H1 (cell line): ENCODE measurements around the gene GGT6. TPM values are rescaled to one million over a fixed set of nuclear protein-coding genes. Genes with fewer than 3 reads are reported as not detected.

Experiments used
- CTCF ChIA-PET: fragments of 300-600 bp; sonication (Branson Sonifier 250); formaldehyde crosslinking; loops from one replicate; lab custom pipeline; 2021; ENCODE audit not compliant: partially characterized antibody; lab: Charles Lee
- POLR2A ChIA-PET: fragments of 300-600 bp; sonication (Branson Sonifier 250); formaldehyde crosslinking; loops from one replicate; lab custom pipeline; 2021; ENCODE audit warnings: inconsistent platforms; ENCODE audit not compliant: partially characterized antibody; lab: Charles Lee
- DNase-seq, 2 experiments: peaks; one replicate each; pipeline versions ENCODE4 v3.0.0 to v3.0.0-alpha.2; 2010 to 2022; ENCODE audit warnings: low spot score in 2 of 2, low read depth in 1 of 2, mixed read lengths in 1 of 2
- FAIRE-seq: peaks from 2 replicates; lab custom pipeline; 2011; peaks lifted over from hg19 to GRCh38; lab: Jason Lieb, UNC
- H2AFZ ChIP-seq: 2 replicates; pipeline ENCODE4 v1.8.1; 2012; ENCODE audit warnings: low read length, inconsistent platforms
- H2AK5ac ChIP-seq: 2 replicates; pipeline ENCODE4 v1.6.1; 2013; ENCODE audit warnings: low read depth, low read length
- H2BK120ac ChIP-seq: replicated peaks from 2 replicates; pipeline ENCODE3; 2013; ENCODE audit warnings: low read depth, low read length, inconsistent platforms
- H2BK12ac ChIP-seq: 2 replicates; pipeline ENCODE4 v1.6.1; 2013; ENCODE audit warnings: low read depth, low read length
- H2BK15ac ChIP-seq: 2 replicates; pipeline ENCODE4 v1.6.1; 2013; ENCODE audit warnings: low read length
- H2BK20ac ChIP-seq: 2 replicates; pipeline ENCODE4 v1.6.1; 2013; ENCODE audit warnings: low read length
- H2BK5ac ChIP-seq: 2 replicates; pipeline ENCODE4 v1.6.1; 2013; ENCODE audit warnings: low read depth, low read length
- H3K14ac ChIP-seq: 2 replicates; pipeline ENCODE4 v1.6.1; 2013; ENCODE audit warnings: inconsistent platforms; ENCODE audit not compliant: insufficient read length
- H3K18ac ChIP-seq: 2 replicates; pipeline ENCODE4 v1.6.1; 2013; ENCODE audit warnings: low read length; ENCODE audit errors: extremely low read depth
- H3K23ac ChIP-seq: 2 replicates; pipeline ENCODE4 v1.6.1; 2013; ENCODE audit warnings: inconsistent platforms; ENCODE audit not compliant: insufficient read length
- H3K23me2 ChIP-seq: 2 replicates; pipeline ENCODE4 v1.6.1; 2013; ENCODE audit warnings: low read depth, low read length
- H3K27ac ChIP-seq: 2 replicates; pipeline ENCODE4 v1.6.1; 2011; ENCODE audit warnings: low read depth, low read length, inconsistent platforms
- H3K27me3 ChIP-seq, 4 experiments: replicated peaks in 1 of 4; 1 replicate in 1 of 4; 2 replicates in 3 of 4; pipeline versions ENCODE4 v1.6.1 to v1.8.1; 2011 to 2013; ENCODE audit warnings: low read length in 3 of 4, mild to moderate bottlenecking in 3 of 4, inconsistent platforms in 2 of 4, mixed read lengths in 2 of 4, moderate library complexity in 1 of 4; ENCODE audit not compliant: control insufficient read depth in 3 of 4, insufficient read depth in 3 of 4; ENCODE audit errors: extremely low read depth in 1 of 4
- H3K36me3 ChIP-seq, 4 experiments: 2 replicates each; pipeline versions ENCODE4 v1.6.1 to v1.8.1; 2011 to 2013; ENCODE audit warnings: mild to moderate bottlenecking in 4 of 4, low read length in 3 of 4, moderate library complexity in 2 of 4, control low read depth in 1 of 4, inconsistent platforms in 1 of 4; ENCODE audit not compliant: insufficient read depth in 4 of 4, control insufficient read depth in 2 of 4
- H3K4ac ChIP-seq: replicated peaks from 2 replicates; pipeline ENCODE3; 2013; ENCODE audit warnings: low read length, low read depth, mixed read lengths, inconsistent platforms; ENCODE audit not compliant: insufficient read length
- H3K4me1 ChIP-seq, 4 experiments: replicated peaks in 1 of 4; 1 replicate in 1 of 4; 2 replicates in 3 of 4; pipeline versions ENCODE4 v1.6.1 to v1.8.1; 2011 to 2013; ENCODE audit warnings: low read length in 3 of 4, inconsistent platforms in 2 of 4, mixed read lengths in 1 of 4; ENCODE audit not compliant: insufficient read depth in 4 of 4, control insufficient read depth in 3 of 4
- H3K4me2 ChIP-seq, 2 experiments: 2 replicates each; pipeline versions ENCODE4 v1.6.1 to v1.8.1; 2011 to 2013; ENCODE audit warnings: low read depth in 2 of 2, low read length in 2 of 2, control low read depth in 1 of 2, inconsistent platforms in 1 of 2, mild to moderate bottlenecking in 1 of 2; ENCODE audit not compliant: insufficient read depth in 1 of 2
- H3K4me3 ChIP-seq, 4 experiments: fragments of 200-600, 300-600 bp in 1 of 4; sonication (generic), shearing (Covaris generic), sonication (Bioruptor Twin) in 1 of 4; 2 replicates each; pipeline versions ENCODE4 v1.5.1 to v1.8.1; 2011 to 2016; ENCODE audit warnings: low read length in 4 of 4, low read depth in 3 of 4, control low read depth in 2 of 4, inconsistent platforms in 2 of 4, mild to moderate bottlenecking in 2 of 4, mixed read lengths in 1 of 4, moderate library complexity in 1 of 4; ENCODE audit not compliant: insufficient read depth in 2 of 4; ENCODE audit errors: extremely low read depth in 1 of 4
- H3K56ac ChIP-seq: replicated peaks from 2 replicates; pipeline ENCODE3; 2013; ENCODE audit warnings: low read depth, mild to moderate bottlenecking, mixed read lengths, low read length, inconsistent platforms; ENCODE audit not compliant: insufficient read length
- H3K79me1 ChIP-seq: 2 replicates; pipeline ENCODE4 v1.6.1; 2013; ENCODE audit warnings: low read depth, low read length, control low read depth
- H3K79me2 ChIP-seq, 2 experiments: 2 replicates each; pipeline versions ENCODE4 v1.6.1 to v1.8.1; 2012 to 2013; ENCODE audit warnings: low read length in 2 of 2, mild to moderate bottlenecking in 2 of 2, inconsistent platforms in 1 of 2; ENCODE audit not compliant: insufficient read depth in 2 of 2, control insufficient read depth in 1 of 2
- H3K9ac ChIP-seq, 4 experiments: replicated peaks in 1 of 4; 1 replicate in 1 of 4; 2 replicates in 3 of 4; pipeline versions ENCODE4 v1.6.1 to v1.8.1; 2011 to 2013; ENCODE audit warnings: low read depth in 3 of 4, low read length in 3 of 4, control low read depth in 2 of 4, mild to moderate bottlenecking in 2 of 4, moderate library complexity in 2 of 4, inconsistent platforms in 1 of 4; ENCODE audit errors: extremely low read depth in 1 of 4
- H3K9me3 ChIP-seq, 2 experiments: 2 replicates each; pipeline versions ENCODE4 v1.6.1 to v1.8.1; 2012 to 2013; ENCODE audit warnings: mild to moderate bottlenecking in 2 of 2, moderate library complexity in 2 of 2, control low read depth in 1 of 2, inconsistent platforms in 1 of 2, low read depth in 1 of 2, low read length in 1 of 2, mixed read lengths in 1 of 2; ENCODE audit not compliant: insufficient read depth in 2 of 2
- H4K20me1 ChIP-seq, 2 experiments: replicated peaks in 1 of 2; 2 replicates each; pipeline versions ENCODE3 to v1.8.1; 2011 to 2013; ENCODE audit warnings: inconsistent platforms in 2 of 2, low read length in 2 of 2, mild to moderate bottlenecking in 1 of 2; ENCODE audit not compliant: insufficient read depth in 2 of 2, control insufficient read depth in 1 of 2
- H4K5ac ChIP-seq: 2 replicates; pipeline ENCODE4 v1.6.1; 2013; ENCODE audit warnings: low read length, low read depth, mixed read lengths, inconsistent platforms; ENCODE audit not compliant: insufficient read length
- H4K8ac ChIP-seq: 2 replicates; pipeline ENCODE4 v1.8.0; 2013; ENCODE audit warnings: mild to moderate bottlenecking, moderate library complexity, low read length, inconsistent platforms; ENCODE audit not compliant: insufficient read depth; ENCODE audit errors: extremely low read depth
- H4K91ac ChIP-seq: replicated peaks from 2 replicates; pipeline ENCODE3; 2013; ENCODE audit warnings: low read length, mixed read lengths, inconsistent platforms; ENCODE audit not compliant: insufficient read length
- CREB1 ChIP-seq: IDR thresholded peaks from 2 replicates; pipeline ENCODE4 v1.6.1; 2012; ENCODE audit warnings: inconsistent platforms
- POLR2AphosphoS5 ChIP-seq: IDR thresholded peaks from 2 replicates; pipeline ENCODE4 v1.6.1; 2011; ENCODE audit warnings: low read depth, low read length
- WGBS, 2 experiments: shearing (Covaris generic) in 1 of 2; methylation state at CpG; one replicate each; pipeline versions ENCODE4 v1.1.6 to v1.1.7; 2013 to 2015; ENCODE audit warnings: low lambda C conversion rate in 2 of 2, mixed read lengths in 2 of 2, inconsistent platforms in 1 of 2, low coverage in 1 of 2, missing lambda C conversion rate in 1 of 2; ENCODE audit not compliant: insufficient replicate concordance in 2 of 2, insufficient coverage in 1 of 2, insufficient read length in 1 of 2; ENCODE audit errors: extremely low coverage in 1 of 2, missing lambda C conversion rate in 1 of 2; 5-methylcytosine and 5-hydroxymethylcytosine counted together
- polyA plus RNA-seq, 7 experiments: library from polyadenylated mRNA; depleted of rRNA in 3 of 7; stranded (reverse) in 5 of 7; unstranded in 2 of 7; fragments of >200 nt in 5 of 7; fragments of 200-250 nt in 2 of 7; gene quantifications; 1 replicate in 5 of 7; 2 replicates in 1 of 7; 4 replicates in 1 of 7; pipeline versions ENCODE4 v1.2.1 to v1.2.3, GENCODE V29; 2011 to 2013; ENCODE audit warnings: missing spikeins in 2 of 7, mixed read lengths in 2 of 7
- total RNA-seq: library from RNA; stranded (reverse); fragmentation: NEBNext Ultra II Directional; extraction: Animal tissue kit (Norgen Biotek cat#: 25700); gene quantifications from 2 replicates; pipeline ENCODE4 v1.2.1, GENCODE V29; 2021

The GGT6 gene
- total and polyA plus RNA-seq, 2 of the 8 experiments (the other 6 are each of a cell fraction or from before 2014, with no cell fraction given), result 0.18 TPM; not detected in 1

DNA sequence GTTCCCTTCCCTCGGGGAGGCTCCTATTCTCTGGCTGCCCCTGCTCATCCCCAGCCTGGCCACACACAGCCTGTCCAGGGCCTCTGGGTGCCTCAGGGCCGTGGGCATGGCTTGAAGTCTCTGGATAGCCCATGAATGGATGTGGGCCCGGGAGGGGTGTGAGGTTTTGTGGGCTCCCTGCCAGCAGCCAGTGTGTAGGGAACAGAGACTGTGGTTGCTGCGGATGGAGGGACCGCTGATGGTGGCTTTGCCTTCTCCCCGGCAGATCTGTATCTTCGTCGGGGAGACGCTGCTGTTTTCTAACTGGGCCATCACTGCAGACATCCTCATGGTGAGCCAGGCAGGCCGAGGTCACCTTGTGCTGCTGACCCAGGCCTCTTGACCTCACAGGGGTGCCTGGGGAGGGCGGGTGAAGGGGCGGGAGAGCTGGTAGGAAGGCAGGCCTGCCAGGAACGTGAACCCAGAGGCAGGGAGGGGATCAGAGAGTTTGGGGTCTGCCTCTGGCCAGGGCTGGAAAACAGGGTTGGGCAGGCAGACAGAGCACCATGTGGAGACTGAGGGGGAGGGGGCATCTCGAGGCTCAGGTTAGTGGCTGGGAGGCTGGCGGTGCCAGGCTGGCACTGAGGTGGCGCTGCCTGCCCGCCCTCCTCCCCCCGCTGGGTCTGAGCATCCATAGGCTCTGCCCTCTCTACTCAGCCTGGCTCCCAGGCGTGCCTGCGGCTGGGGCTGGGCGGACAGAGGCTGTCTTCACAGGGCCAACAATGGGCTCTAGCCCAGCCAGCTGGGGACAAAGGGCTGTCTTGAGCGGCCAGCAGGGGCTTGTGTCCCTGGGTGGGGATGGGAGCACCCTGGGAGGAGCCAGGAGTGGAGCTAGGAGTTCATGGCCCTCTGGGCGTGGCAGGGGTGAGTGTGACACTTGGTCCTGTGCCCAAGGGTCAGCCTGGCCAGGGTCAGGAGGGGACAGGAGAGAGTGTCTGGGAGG is 26.6 kb downstream of the GGT6 start:
- Histone ChIP-seq H3K4me2 (no peak overlapping the region), H3K18ac (no peak overlapping the region), H3K23ac (no peak overlapping the region), H3K23me2 (peaks cover 4% of the 10 kb centered on the region; the same call in 1 of the 2 replicates), H2BK20ac (no peak overlapping the region), H2BK5ac (no peak overlapping the region), H3K56ac (no peak overlapping the region), H3K79me1 (no peaks in the 10 kb centered on the region)
- no peak for FAIRE-seq
- POLR2A ChIA-PET, result interaction anchor here (1.7 to 37.1 kb wide), 4 partner anchors 4 to 32 kb away, joined by 4 to 546 read pairs (median 276); partner anchors contain the start of genes GGT6 and MYBBP1A
- no peak for TF ChIP-seq CREB1
- TF ChIP-seq POLR2AphosphoS5, result 0 out of 2 replicates have a peak, but pooled peaks have one; percentile 32
- TF ChIP-seq, all 59 proteins: peak for 1
- peaks cover 6 to 11% of the 10 kb centered on the region in 2 experiments for H4K20me1 ChIP-seq
- no peak overlapping the region for H4K8ac ChIP-seq
- no peak overlapping the region for H2AFZ ChIP-seq
- H3K79me2 ChIP-seq, result no peaks in the 10 kb centered on the region
- 84% methylated on average over 20 of the region's 23 CpGs; no CpG with 5 or more reads in 1 of the 2 experiments for WGBS, 2 experiments
- no peak overlapping the region for H3K14ac ChIP-seq
- 0 out of 2 replicates have a peak overlapping the region, but pooled peaks have one; percentile 53 for H2AK5ac ChIP-seq
- H3K27me3 ChIP-seq, result peaks cover 0 to 36% (median 21%) of the 10 kb centered on the region in 4 experiments; a peak in 4 of 7 replicates
- no peak overlapping the region for H2BK120ac ChIP-seq
- no peak overlapping the region for H3K9ac ChIP-seq
- no peak overlapping the region for H4K5ac ChIP-seq
- no peak overlapping the region for H3K4me3 ChIP-seq
- H3K4ac ChIP-seq, result no peak overlapping the region
- H3K9me3 ChIP-seq, result no peaks in the 10 kb centered on the region
- no peak overlapping the region for H3K27ac ChIP-seq
- peaks cover 0 to 3% (median under 1%) of the 10 kb centered on the region in 4 experiments; a peak in 2 of 8 replicates for H3K36me3 ChIP-seq
- no peak overlapping the region for H2BK12ac ChIP-seq
- no peak for DNase-seq
- peak overlapping the region; percentile 27 for H4K91ac ChIP-seq
- peak overlapping the region; percentile 61; the same call in 1 of the 2 replicates for H2BK15ac ChIP-seq
- CTCF ChIA-PET, result interaction anchor here (0.6 to 3.0 kb wide), 4 partner anchors 8 to 62 kb away, joined by 3 to 12 read pairs (median 3); partner anchors contain the start of genes GGT6 and SPNS2
- H3K4me1 ChIP-seq, result peaks cover 0 to 29% (median 16%) of the 10 kb centered on the region in 4 experiments; a peak in 6 of 7 replicates
